SH-SY5Y (cell line): ENCODE results near the gene CMBL.

Experiments used
- GATA2 ChIP-seq: IDR thresholded peaks from 2 replicates; pipeline ENCODE4 v1.6.1; 2011; ENCODE audit warnings: mild to moderate bottlenecking, low read depth, low read length
- GATA3 ChIP-seq: IDR thresholded peaks from 2 replicates; pipeline ENCODE4 v1.6.1; 2011; ENCODE audit warnings: low read depth, mild to moderate bottlenecking, low read length, moderate library complexity

DNA sequence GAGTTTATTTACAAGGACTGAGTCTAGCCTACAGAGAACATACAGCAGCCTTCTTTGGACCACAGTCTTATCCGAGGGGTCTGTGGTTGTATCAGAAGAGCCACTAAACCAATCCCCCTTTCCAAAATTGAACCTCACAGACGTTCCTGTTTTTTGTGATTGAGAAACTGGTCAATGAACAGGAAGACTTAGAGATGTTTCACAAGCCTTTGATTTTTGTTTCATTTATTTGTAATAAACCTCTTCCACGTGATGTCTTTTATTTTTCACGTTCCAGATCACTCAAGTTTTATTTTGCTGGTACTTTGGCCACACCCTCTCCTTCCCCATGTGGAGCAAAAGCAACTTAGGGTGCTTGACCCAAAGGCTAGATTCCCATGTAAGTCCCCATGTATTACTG is 41.6 kb downstream of the CMBL start:
- no peak for TF ChIP-seq GATA2
- no peak for TF ChIP-seq GATA3
